ENCODE measurements around the gene AXL.

- no peak for TF ChIP-seq CTCF (conservative IDR thresholded peaks at IDR 0.05)
- no peak for TF ChIP-seq EZH2 (IDR thresholded peaks at IDR 0.05; ENCODE audit: low read depth)
These were observed 13.7 kb downstream of the AXL start for GRCh38 chr19:41232686-41233085.
